IPS-15b (cell line): ENCODE data around the gene EYS.

ENCODE experiments used
- H3K27me3 ChIP-seq: one replicate; pipeline ENCODE4 v1.6.1; 2013; ENCODE audit warnings: low read length; ENCODE audit not compliant: control insufficient read depth, insufficient read depth
- H3K36me3 ChIP-seq: one replicate; pipeline ENCODE4 v1.6.1; 2013; ENCODE audit warnings: low read length; ENCODE audit not compliant: control insufficient read depth, insufficient read depth
- H3K4me1 ChIP-seq: one replicate; pipeline ENCODE4 v1.6.1; 2013; ENCODE audit warnings: mild to moderate bottlenecking, low read length; ENCODE audit not compliant: control insufficient read depth, insufficient read depth
- H3K4me3 ChIP-seq: one replicate; pipeline ENCODE4 v1.5.1; 2013; ENCODE audit warnings: low read depth, low read length
- H3K9ac ChIP-seq: one replicate; pipeline ENCODE4 v1.6.1; 2013; ENCODE audit warnings: low read depth, mild to moderate bottlenecking, low read length
- H3K9me3 ChIP-seq: one replicate; pipeline ENCODE4 v1.6.1; 2013; ENCODE audit warnings: mild to moderate bottlenecking, low read length; ENCODE audit not compliant: control insufficient read depth, insufficient read depth

EYS gene

GRCh38 chr6:63674635-63675034 is 2032.4 kb downstream of the EYS start:
- Histone ChIP-seq H3K9me3 (no peaks in the 10 kb centered on the region), H3K4me1 (peaks cover 26% of the 10 kb centered on the region), H3K4me3 (no peak overlapping the region), H3K27me3 (no peaks in the 10 kb centered on the region), H3K36me3 (no peaks in the 10 kb centered on the region), H3K9ac (no peak overlapping the region)

GRCh38 chr6:63673692-63674091 is 2033.3 kb downstream of the EYS start:
- Histone ChIP-seq H3K4me1 (peaks cover 23% of the 10 kb centered on the region), H3K9me3 (no peaks in the 10 kb centered on the region), H3K36me3 (no peaks in the 10 kb centered on the region), H3K4me3 (no peak overlapping the region), H3K9ac (no peak overlapping the region), H3K27me3 (no peaks in the 10 kb centered on the region)

DNA sequence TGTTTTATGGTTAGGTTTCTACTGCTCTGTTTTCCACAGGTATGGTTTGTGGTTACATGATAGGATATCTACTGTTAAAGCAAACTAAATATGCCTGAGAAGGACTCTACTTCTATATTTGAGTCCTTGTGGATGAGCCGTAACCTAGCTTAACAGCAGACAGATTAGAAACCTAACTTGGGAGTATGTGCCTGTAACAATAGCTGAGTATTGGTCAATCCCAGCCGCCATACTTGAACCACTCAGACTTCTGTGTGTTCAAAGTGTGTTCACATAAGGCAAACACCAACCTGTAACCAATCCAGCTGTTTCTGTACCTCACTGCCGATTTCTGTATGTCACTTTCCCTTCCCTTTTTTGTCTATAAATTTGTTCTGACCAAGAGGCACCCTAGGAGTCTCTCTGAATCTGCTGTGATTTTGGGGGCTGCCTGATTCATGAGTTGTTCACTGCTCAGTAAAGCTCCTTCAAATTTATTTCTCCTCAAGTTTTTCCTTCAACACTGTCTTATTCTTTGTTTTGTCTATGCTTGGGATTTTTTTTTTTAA is 2034.4 kb downstream of the EYS start:
- Histone ChIP-seq H3K36me3 (no peaks in the 10 kb centered on the region), H3K4me3 (no peak overlapping the region), H3K9ac (no peak overlapping the region), H3K9me3 (no peaks in the 10 kb centered on the region), H3K4me1 (peaks cover 23% of the 10 kb centered on the region), H3K27me3 (no peaks in the 10 kb centered on the region)

DNA sequence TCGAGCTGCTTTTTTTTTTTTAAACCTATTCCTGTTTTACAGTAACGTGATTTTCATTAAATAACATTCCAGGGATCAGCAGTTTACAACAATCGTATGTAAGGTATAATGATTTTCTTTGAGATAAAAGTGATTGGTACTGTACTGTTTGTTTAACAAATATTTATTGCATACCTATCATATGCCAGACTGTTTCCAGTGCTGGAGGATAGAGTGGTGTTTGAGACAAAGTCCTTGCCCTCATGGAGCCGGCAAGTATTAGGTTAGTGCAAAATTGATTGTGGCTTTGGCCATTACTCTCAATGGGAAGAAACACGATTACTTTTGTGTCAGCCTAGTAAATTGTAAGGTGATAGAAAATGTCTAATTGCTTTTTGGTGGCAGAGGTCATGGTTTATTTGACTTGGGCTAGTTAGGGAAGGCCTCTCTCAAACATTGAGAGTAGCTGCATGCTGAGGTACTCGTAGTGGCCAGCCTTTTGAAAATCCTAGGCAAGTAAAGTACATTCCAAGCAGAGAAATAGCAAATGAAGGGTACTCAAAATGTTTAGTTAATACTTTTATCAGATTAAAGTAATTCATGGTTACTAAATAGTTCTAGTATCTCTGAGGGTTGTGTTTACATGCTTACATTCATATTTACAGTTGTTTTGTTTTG is 2035.8 kb downstream of the EYS start:
- no peaks in the 10 kb centered on the region for H3K9me3 ChIP-seq
- H3K9ac ChIP-seq, result no peak overlapping the region
- no peak overlapping the region for H3K4me3 ChIP-seq
- H3K27me3 ChIP-seq, result no peaks in the 10 kb centered on the region
- peaks cover 18% of the 10 kb centered on the region for H3K4me1 ChIP-seq
- H3K36me3 ChIP-seq, result no peaks in the 10 kb centered on the region
